GM13977 (cell line): ENCODE measurements around the gene PTGER2.

Experiments
- DNase-seq: peaks from one replicate; pipeline ENCODE4 v3.0.0; 2012; ENCODE audit warnings: low spot score
- in situ Hi-C: fragments of 300-500 bp; cut with MboI; formaldehyde crosslinking; loops from one replicate; pipeline ENCODE4 v1.12.0; 2022; ENCODE audit warnings: low sequenced_read_pairs, low pct_unique_long_range_greater_than_20kb, mixed read lengths, inconsistent platforms; ENCODE audit not compliant: unreplicated experiment
- TF ChIP-seq, protein P1 (sequence below): IDR thresholded peaks from 2 replicates; pipeline ENCODE4 v1.5.1; 2012; ENCODE audit warnings: mild to moderate bottlenecking, control low read depth; ENCODE audit not compliant: insufficient read depth; ENCODE audit errors: extremely low read depth, missing control alignments

PTGER2 gene

DNA sequence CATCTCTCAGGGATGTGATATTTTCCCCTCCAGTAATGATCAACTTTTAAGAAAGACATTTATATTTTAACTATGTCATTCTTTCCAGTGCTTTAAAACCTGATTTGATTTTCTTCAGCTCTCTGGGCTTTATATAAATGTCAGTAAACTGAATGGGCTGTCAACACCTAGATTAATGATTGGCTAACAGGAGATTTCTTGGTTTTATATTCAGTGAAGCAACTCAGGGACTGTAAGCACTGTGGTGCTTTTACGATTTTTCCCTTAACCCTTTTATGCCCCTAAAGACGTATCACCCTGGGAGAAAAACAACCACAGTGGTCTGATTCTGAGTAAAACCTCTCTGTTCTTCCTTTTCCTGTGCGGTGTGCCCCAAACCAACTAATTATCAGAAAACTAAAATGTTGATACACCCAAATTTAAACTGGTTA lies 38.0 kb downstream of the PTGER2 start:
- no peak for DNase-seq
- in situ Hi-C loops: no loop called here
- TF ChIP-seq, protein P1, sequence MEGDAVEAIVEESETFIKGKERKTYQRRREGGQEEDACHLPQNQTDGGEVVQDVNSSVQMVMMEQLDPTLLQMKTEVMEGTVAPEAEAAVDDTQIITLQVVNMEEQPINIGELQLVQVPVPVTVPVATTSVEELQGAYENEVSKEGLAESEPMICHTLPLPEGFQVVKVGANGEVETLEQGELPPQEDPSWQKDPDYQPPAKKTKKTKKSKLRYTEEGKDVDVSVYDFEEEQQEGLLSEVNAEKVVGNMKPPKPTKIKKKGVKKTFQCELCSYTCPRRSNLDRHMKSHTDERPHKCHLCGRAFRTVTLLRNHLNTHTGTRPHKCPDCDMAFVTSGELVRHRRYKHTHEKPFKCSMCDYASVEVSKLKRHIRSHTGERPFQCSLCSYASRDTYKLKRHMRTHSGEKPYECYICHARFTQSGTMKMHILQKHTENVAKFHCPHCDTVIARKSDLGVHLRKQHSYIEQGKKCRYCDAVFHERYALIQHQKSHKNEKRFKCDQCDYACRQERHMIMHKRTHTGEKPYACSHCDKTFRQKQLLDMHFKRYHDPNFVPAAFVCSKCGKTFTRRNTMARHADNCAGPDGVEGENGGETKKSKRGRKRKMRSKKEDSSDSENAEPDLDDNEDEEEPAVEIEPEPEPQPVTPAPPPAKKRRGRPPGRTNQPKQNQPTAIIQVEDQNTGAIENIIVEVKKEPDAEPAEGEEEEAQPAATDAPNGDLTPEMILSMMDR: no peak

DNA sequence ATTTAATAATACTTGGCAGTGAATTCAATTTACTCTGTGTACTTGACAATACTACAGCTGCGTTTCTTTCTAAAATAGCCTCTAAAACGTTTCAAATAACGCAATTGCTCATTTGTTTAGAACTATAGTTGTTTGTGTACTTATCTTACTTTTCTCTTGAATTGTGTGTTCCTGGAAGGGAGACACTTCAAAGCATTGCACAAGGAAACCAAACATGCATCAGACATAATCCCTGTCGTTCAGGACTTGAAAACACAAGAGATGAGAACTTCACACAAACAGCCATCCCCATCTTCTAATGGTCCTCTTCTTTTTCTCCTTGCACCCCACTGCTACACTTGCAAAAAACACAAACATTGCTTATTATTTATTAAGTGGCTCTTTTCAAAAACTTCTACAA lies 38.5 kb downstream of the PTGER2 start:
- TF ChIP-seq, protein P1: no peak
- in situ Hi-C loops: no loop called here
- DNase-seq: no peak

DNA sequence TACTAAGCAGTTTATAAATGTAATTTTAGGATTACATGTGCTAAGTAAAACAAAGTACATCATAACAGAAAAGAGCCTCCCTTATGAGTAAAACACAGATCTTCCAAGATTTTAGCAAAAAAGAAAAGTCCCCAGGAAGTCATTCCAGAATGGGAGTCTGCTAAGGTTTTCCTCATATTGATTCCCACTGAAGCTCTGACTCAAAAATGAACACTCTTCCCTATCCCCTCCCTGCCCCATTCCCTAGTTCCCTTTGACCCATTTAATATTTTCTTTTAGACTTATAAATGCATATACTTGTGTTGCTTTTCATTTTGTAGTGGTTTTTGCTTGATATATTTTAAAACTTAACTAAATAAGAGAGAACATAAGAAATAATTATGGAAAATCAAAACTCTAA lies 40.1 kb downstream of the PTGER2 start:
- TF ChIP-seq, protein P1: no peak
- DNase-seq: no peak
- in situ Hi-C loops: no loop called here

DNA sequence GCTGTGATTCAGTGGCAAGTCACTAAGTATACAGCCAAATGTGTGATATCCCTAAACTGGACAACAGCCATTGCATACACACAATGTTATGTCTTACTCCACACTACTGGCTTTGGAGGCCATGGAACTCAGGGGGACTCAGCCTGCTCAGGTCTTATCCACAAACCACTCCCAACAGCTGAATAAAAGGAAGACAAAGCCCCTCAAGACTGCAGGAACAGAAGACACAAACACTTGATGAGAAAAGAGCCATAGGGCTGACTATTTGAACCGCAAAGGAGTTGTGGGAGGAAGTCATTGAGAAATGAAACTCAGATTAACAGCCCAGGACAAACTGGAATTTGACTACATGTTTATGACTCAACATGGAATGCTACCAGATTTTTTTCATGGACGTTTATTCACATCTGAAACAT lies 40.9 kb downstream of the PTGER2 start:
- in situ Hi-C loops: no loop called here
- TF ChIP-seq, protein P1: no peak
- DNase-seq: no peak

DNA sequence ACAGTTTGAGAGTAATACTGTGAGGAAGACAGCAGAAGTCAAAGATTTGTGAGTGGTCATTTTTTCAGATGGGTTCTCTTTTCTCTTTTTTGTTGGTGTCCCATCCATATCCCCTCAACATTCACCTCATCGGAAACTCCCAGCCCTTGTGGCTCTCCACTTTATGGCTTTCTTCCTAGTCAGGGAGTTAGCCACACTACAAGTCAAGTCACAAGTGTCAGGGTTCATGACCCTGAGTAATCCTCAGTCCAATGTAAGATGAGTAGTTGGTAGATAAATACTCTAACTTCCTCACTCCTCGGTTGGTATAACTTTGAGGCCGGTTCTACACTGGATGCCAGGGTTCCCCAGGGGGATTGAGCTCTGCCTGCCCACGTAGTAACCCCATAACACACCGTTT lies 41.4 kb downstream of the PTGER2 start:
- TF ChIP-seq, protein P1: no peak
- DNase-seq: no peak
- in situ Hi-C loops: no loop called here

DNA sequence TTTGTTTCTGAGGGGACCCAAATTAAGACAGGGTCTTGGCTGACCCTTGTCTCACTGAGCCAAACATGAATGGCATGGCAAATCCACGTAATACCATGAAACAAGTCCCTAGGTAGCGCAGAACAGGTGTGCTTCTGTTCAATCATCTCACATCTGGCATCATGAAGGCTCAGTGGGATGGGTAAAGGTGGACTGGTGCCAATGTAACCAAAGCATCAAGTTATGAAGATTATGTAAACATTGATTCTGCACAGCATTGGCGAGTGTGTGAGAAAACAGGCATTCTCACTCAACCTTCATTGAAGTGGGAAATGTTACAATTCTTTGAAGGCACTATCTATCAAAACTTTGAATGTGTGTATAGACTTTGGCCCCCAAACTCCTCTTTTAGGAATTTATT lies 41.9 kb downstream of the PTGER2 start:
- TF ChIP-seq, protein P1: no peak
- DNase-seq: no peak
- in situ Hi-C loops: no loop called here

DNA sequence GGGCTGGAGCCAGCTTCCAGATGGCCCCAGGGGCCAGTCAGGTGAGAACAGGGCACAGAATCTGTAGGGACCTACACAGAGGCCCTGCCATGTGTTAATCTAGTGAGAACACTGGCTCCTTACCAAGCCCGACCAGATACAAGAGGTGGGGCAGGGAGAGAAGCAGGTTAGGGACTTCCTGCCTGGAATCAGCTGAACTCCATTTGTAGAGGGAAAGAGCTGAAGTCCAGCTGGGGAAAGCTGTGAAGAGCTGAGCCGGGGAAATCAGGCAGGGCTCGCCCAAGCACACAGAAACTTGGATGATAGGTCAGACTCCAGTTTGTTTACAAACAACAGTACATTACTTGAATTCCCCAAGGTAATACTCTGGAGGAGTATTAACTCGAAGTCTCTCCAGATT lies 46.7 kb downstream of the PTGER2 start:
- no peak for DNase-seq
- TF ChIP-seq, protein P1: no peak
- in situ Hi-C loops: no loop called here
